ENCODE measurements around the gene PINLYP.

DNA sequence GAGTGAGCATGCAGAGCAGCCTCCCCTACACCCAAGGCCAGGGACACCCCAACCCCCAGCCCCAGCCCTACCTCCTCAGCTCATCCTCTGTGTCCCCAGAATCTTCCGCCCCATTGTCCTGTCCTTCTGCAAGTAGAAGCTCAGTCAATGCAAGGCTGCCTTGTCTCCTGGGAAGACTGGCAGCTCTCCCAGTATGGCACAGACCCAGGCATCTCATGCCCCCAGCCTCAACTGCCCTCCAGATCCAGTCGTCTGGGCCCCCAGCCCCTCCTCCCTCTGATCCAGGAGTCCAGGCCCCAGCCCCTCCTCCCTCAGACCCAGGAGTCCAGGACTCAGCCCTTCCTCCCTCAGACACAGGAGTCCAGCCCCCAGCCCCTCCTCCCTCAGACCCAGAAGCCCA is 29.6 kb upstream of the PINLYP start:
- TF ChIP-seq POLR2A (IDR thresholded peaks at IDR 0.05): no peak
- TF ChIP-seq, protein P1, sequence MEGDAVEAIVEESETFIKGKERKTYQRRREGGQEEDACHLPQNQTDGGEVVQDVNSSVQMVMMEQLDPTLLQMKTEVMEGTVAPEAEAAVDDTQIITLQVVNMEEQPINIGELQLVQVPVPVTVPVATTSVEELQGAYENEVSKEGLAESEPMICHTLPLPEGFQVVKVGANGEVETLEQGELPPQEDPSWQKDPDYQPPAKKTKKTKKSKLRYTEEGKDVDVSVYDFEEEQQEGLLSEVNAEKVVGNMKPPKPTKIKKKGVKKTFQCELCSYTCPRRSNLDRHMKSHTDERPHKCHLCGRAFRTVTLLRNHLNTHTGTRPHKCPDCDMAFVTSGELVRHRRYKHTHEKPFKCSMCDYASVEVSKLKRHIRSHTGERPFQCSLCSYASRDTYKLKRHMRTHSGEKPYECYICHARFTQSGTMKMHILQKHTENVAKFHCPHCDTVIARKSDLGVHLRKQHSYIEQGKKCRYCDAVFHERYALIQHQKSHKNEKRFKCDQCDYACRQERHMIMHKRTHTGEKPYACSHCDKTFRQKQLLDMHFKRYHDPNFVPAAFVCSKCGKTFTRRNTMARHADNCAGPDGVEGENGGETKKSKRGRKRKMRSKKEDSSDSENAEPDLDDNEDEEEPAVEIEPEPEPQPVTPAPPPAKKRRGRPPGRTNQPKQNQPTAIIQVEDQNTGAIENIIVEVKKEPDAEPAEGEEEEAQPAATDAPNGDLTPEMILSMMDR (IDR thresholded peaks at IDR 0.05): no peak
- TF ChIP-seq POLR2AphosphoS5 (IDR thresholded peaks at IDR 0.05): no peak

All from transverse colon (tissue), 4 donors.